ENCODE data around the gene PPP1R15A.
"Not testable (repeated sequence)": the region's sequence is repeated elsewhere in the genome, so short reads cannot be mapped to it uniquely, and the experiment has no call there.

Gene PPP1R15A

GRCh38 chr19:48900477-48901406, 28.5 kb downstream of the PPP1R15A start:
- peak overlapping the region; percentile 91 for H3K27ac ChIP-seq
- no peak for TF ChIP-seq CTCF (conservative IDR thresholded peaks at IDR 0.05; ENCODE audit: low read depth)
- POLR2A ChIA-PET (ENCODE audit: low non-redundant PET), result interaction anchor here (0.6 to 0.8 kb wide), 2 partner anchors 93 to 105 kb away, joined by 3 read pairs; partner anchors contain the start of gene GYS1
- DNase-seq (ENCODE audit: low spot score), result peak; percentile 50
- CTCF ChIA-PET, result no interaction called here

GRCh38 chr19:48902291-48902690, 30.1 kb downstream of the PPP1R15A start:
- DNase-seq (ENCODE audit: low spot score); CTCF ChIA-PET; H3K27ac ChIP-seq; POLR2A ChIA-PET (ENCODE audit: low non-redundant PET): not testable (repeated sequence)

GRCh38 chr19:48903788-48904187, 31.6 kb downstream of the PPP1R15A start:
- POLR2A ChIA-PET (ENCODE audit: low non-redundant PET); DNase-seq (ENCODE audit: low spot score); H3K27ac ChIP-seq; CTCF ChIA-PET: not testable (repeated sequence)

GRCh38 chr19:48905664-48906063, 33.4 kb downstream of the PPP1R15A start:
- POLR2A ChIA-PET (ENCODE audit: low non-redundant PET), result no interaction called here
- DNase-seq (ENCODE audit: low spot score), result no peak
- CTCF ChIA-PET, result interaction anchor here (0.6 to 0.7 kb wide), 2 partner anchors 64 to 166 kb away, joined by 4 read pairs; no protein-coding TSS in a partner anchor
- peak overlapping the region; percentile 15; the same call in 1 of the 2 replicates for H3K27ac ChIP-seq
- TF ChIP-seq CTCF (conservative IDR thresholded peaks at IDR 0.05; ENCODE audit: low read depth), result no peak

GRCh38 chr19:48906324-48906723, 34.1 kb downstream of the PPP1R15A start:
- TF ChIP-seq CTCF (conservative IDR thresholded peaks at IDR 0.05; ENCODE audit: low read depth), result no peak
- CTCF ChIA-PET, result interaction anchor here (0.7 kb wide), 1 partner anchor 65 kb away, joined by 4 read pairs; no protein-coding TSS in a partner anchor
- POLR2A ChIA-PET (ENCODE audit: low non-redundant PET), result no interaction called here
- DNase-seq (ENCODE audit: low spot score), result no peak
- no peak overlapping the region for H3K27ac ChIP-seq

GRCh38 chr19:48907671-48908070, 35.5 kb downstream of the PPP1R15A start:
- H3K27ac ChIP-seq, result peak overlapping the region; percentile 32
- DNase-seq (ENCODE audit: low spot score), result no peak
- CTCF ChIA-PET, result no interaction called here
- TF ChIP-seq CTCF (conservative IDR thresholded peaks at IDR 0.05; ENCODE audit: low read depth), result no peak
- POLR2A ChIA-PET (ENCODE audit: low non-redundant PET), result no interaction called here

GRCh38 chr19:48909424-48910077, 37.3 kb downstream of the PPP1R15A start:
- DNase-seq (ENCODE audit: low spot score); POLR2A ChIA-PET (ENCODE audit: low non-redundant PET); CTCF ChIA-PET: not testable (repeated sequence)
- H3K27ac ChIP-seq, result peak overlapping the region; percentile 32

- no peak for DNase-seq (ENCODE audit: low spot score)
- CTCF ChIA-PET, result no interaction called here
- no peak overlapping the region for H3K27ac ChIP-seq
- POLR2A ChIA-PET (ENCODE audit: low non-redundant PET), result interaction anchor here (0.5 to 0.7 kb wide), 2 partner anchors 30 to 55 kb away, joined by 4 to 11 read pairs; no protein-coding TSS in a partner anchor
- no peak for TF ChIP-seq CTCF (conservative IDR thresholded peaks at IDR 0.05; ENCODE audit: low read depth)
Observed at GRCh38 chr19:48910803-48911202, 38.6 kb downstream of the PPP1R15A start.

Data from RWPE1 (cell line).